ENCODE measurements around the gene BST1. TPM values are rescaled to one million over a fixed set of nuclear protein-coding genes. Genes with fewer than 3 reads are reported as not detected.

Gene BST1
- total and polyA plus RNA-seq, 2 donors (not counting 3 experiments of a cell fraction or from before 2014, with no cell fraction given) = 10.7 to 14.0 TPM

DNA sequence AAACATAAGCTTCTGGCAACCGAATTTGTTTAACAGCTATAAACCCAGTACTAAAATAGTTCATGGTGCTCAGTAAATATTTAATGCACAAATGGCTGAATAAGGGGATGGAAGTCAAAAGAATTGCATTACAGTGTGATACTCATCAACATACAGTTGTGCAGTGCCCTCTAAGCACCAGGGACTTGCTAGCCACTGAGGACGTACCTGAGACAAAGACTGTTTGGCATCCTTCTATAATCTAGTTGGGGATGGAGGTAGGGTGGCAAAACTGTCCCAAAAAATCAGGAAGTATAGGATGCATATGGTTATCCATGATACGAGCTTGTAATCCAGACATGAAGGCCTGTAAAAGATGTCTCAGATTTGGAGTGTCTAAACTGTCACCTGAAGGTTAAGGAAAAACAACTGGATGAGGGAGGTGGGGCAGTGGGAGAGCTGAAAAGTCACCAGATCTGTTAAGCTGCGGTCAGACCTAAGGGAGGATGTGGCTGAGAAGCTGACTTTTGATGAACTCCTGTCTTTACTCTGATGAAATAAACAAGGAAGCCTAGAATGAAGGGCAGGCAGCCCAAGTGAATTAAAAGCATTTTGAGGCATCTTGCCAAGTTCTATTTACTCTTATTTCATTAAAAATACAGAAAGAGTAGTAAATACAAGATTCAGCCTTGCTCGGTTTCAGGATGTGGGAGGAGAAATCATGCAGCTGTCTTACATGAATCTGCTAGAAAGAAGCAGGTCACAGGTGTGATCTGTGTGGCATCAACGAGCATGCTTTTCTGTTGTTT is 63.2 kb downstream of the BST1 start:
- CTCF ChIA-PET = interaction anchor here (0.7 to 2.0 kb wide), 3 partner anchors 9 to 39 kb away, joined by 3 to 5 read pairs (median 3); no protein-coding TSS in a partner anchor
- dilution Hi-C loops (cut with MboI; ENCODE audit: extremely low pct_ligation_motif_present, low sequenced_read_pairs) (no loop called here), intact Hi-C loops (cut with micrococcal nuclease) (no loop called here)
- DNase-seq (ENCODE audit: low read depth, low spot score) = no peak
- POLR2A ChIA-PET = no interaction called here
- Histone ChIP-seq H3K9me1 (replicated peaks; ENCODE audit: control insufficient read depth, extremely low read depth, insufficient read depth, low read length) (no peaks in the 10 kb centered on the region), H3K27ac (ENCODE audit: insufficient read depth, low read depth, low read length) (no peak overlapping the region), H3K9me3 (replicated peaks; ENCODE audit: control insufficient read depth, insufficient read depth, low read length) (no peaks in the 10 kb centered on the region), H3K4me1 (ENCODE audit: control insufficient read depth, extremely low read depth, insufficient read depth, low read length) (no peaks in the 10 kb centered on the region), H4K20me1 (replicated peaks; ENCODE audit: control insufficient read depth, extremely low read depth, insufficient read depth, low read length) (no peaks in the 10 kb centered on the region), H3K4me2 (ENCODE audit: insufficient read depth, low read length) (no peak overlapping the region), H3K79me2 (ENCODE audit: control insufficient read depth, insufficient read depth, low read length) (no peaks in the 10 kb centered on the region), H3K27me3 (ENCODE audit: control insufficient read depth in 2 of 2, insufficient read depth in 2 of 2, low read length in 2 of 2) (peaks cover 0 to 2% of the 10 kb centered on the region in 2 experiments), H2AFZ (ENCODE audit: low read depth, low read length) (no peak overlapping the region), H3K9ac (replicated peaks; ENCODE audit: extremely low read depth, insufficient read depth, low read length) (no peak overlapping the region), H3K4me3 (replicated peaks in 1 of 3; ENCODE audit: insufficient read depth in 1 of 3, low read depth in 1 of 3, low read length in 3 of 3) (no peak overlapping the region), H3K36me3 (ENCODE audit: control insufficient read depth in 2 of 2, extremely low read depth in 1 of 2, insufficient read depth in 2 of 2, low read length in 2 of 2) (no peaks in the 10 kb centered on the region)
- BruUV-seq (replicated peaks) = no TSS peak
- no peak for FAIRE-seq
- TF ChIP-seq MYC (IDR thresholded peaks at IDR 0.05; ENCODE audit: low read depth, low read length) (no peak), POLR2A (IDR thresholded peaks at IDR 0.05; ENCODE audit: low read depth, low read length) (no peak), GATA2 (IDR thresholded peaks at IDR 0.05; ENCODE audit: insufficient read depth, insufficient read length, low read depth, low read length) (no peak), POLR2AphosphoS5 (IDR thresholded peaks at IDR 0.05; ENCODE audit: insufficient read depth, low read depth, low read length) (no peak), EZH2 (IDR thresholded peaks at IDR 0.05; ENCODE audit: borderline replicate concordance, low read depth, low read length, severe bottlenecking) (no peak), JUN (IDR thresholded peaks at IDR 0.05; ENCODE audit: borderline replicate concordance, insufficient read depth, insufficient read length, low read depth) (no peak)
- TF ChIP-seq, protein P1, sequence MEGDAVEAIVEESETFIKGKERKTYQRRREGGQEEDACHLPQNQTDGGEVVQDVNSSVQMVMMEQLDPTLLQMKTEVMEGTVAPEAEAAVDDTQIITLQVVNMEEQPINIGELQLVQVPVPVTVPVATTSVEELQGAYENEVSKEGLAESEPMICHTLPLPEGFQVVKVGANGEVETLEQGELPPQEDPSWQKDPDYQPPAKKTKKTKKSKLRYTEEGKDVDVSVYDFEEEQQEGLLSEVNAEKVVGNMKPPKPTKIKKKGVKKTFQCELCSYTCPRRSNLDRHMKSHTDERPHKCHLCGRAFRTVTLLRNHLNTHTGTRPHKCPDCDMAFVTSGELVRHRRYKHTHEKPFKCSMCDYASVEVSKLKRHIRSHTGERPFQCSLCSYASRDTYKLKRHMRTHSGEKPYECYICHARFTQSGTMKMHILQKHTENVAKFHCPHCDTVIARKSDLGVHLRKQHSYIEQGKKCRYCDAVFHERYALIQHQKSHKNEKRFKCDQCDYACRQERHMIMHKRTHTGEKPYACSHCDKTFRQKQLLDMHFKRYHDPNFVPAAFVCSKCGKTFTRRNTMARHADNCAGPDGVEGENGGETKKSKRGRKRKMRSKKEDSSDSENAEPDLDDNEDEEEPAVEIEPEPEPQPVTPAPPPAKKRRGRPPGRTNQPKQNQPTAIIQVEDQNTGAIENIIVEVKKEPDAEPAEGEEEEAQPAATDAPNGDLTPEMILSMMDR (IDR thresholded peaks at IDR 0.05; ENCODE audit: extremely low read depth in 1 of 2, insufficient read depth in 1 of 2, low read depth in 1 of 2, low read length in 2 of 2) = no peak
